CD14-positive monocyte (primary cell): ENCODE data around the gene ZNF688. TPM values are rescaled to one million over a fixed set of nuclear protein-coding genes. Genes with fewer than 3 reads are reported as not detected.

Experiments used
- DNase-seq, 3 donors: peaks; one replicate each; pipeline ENCODE4 v3.0.0-alpha.2; 2011 to 2022
- H2AFZ ChIP-seq: 2 replicates; pipeline ENCODE4 v1.6.0; 2012; ENCODE audit warnings: mild to moderate bottlenecking, low read depth, low read length, inconsistent platforms; ENCODE audit not compliant: insufficient read depth, poor library complexity, severe bottlenecking
- H3K27ac ChIP-seq, 2 donors: 1 replicate in 1 of 2; 2 replicates in 1 of 2; pipeline ENCODE4 v1.5.1; 2012 to 2013; ENCODE audit warnings: low read length in 2 of 2, control low read depth in 1 of 2, inconsistent platforms in 1 of 2, low read depth in 1 of 2, mild to moderate bottlenecking in 1 of 2
- H3K27me3 ChIP-seq, 2 donors: one replicate each; pipeline versions ENCODE4 v1.6.0 to v1.6.1; 2011 to 2013; ENCODE audit warnings: low read length in 2 of 2; ENCODE audit not compliant: control insufficient read depth in 2 of 2, insufficient read depth in 2 of 2
- H3K36me3 ChIP-seq, 2 donors: replicated peaks in 1 of 2; 1 replicate in 1 of 2; 2 replicates in 1 of 2; pipeline versions ENCODE4 v1.5.1 to v1.6.1; 2012 to 2013; ENCODE audit warnings: low read length in 2 of 2, control low read depth in 1 of 2, inconsistent platforms in 1 of 2, mild to moderate bottlenecking in 1 of 2; ENCODE audit not compliant: insufficient read depth in 2 of 2, control insufficient read depth in 1 of 2
- H3K4me1 ChIP-seq, 2 donors: 1 replicate in 1 of 2; 2 replicates in 1 of 2; pipeline versions ENCODE4 v1.5.1 to v1.6.1; 2012 to 2013; ENCODE audit warnings: low read length in 2 of 2, control low read depth in 1 of 2, inconsistent platforms in 1 of 2, mild to moderate bottlenecking in 1 of 2, moderate library complexity in 1 of 2; ENCODE audit not compliant: insufficient read depth in 2 of 2, control insufficient read depth in 1 of 2
- H3K4me2 ChIP-seq: replicated peaks from 2 replicates; pipeline ENCODE3; 2012; ENCODE audit warnings: low read length, moderate library complexity, mild to moderate bottlenecking; ENCODE audit not compliant: poor library complexity, severe bottlenecking; ENCODE audit errors: extremely low read depth
- H3K4me3 ChIP-seq, 3 experiments: fragments of 200-600 bp in 1 of 3; sonication (generic) in 1 of 3; replicated peaks in 1 of 3; 1 replicate in 2 of 3; 2 replicates in 1 of 3; pipeline ENCODE4 v1.5.1; 2011 to 2013; ENCODE audit warnings: low read length in 3 of 3, mild to moderate bottlenecking in 3 of 3, control low read depth in 2 of 3, low read depth in 2 of 3, inconsistent platforms in 1 of 3, moderate library complexity in 1 of 3
- H3K79me2 ChIP-seq: 2 replicates; pipeline ENCODE4 v1.6.0; 2012; ENCODE audit warnings: mild to moderate bottlenecking, control low read depth, inconsistent platforms, low read length, moderate library complexity; ENCODE audit not compliant: insufficient read depth
- H3K9ac ChIP-seq: 2 replicates; pipeline ENCODE4 v1.6.0; 2017; ENCODE audit warnings: low read length, mild to moderate bottlenecking; ENCODE audit not compliant: insufficient read depth, poor library complexity, severe bottlenecking
- H3K9me3 ChIP-seq, 2 donors: replicated peaks in 1 of 2; 1 replicate in 1 of 2; 2 replicates in 1 of 2; pipeline versions ENCODE4 v1.5.1 to v1.6.1; 2012 to 2013; ENCODE audit warnings: low read length in 2 of 2, control low read depth in 1 of 2; ENCODE audit not compliant: control insufficient read depth in 1 of 2, insufficient read depth in 1 of 2
- H4K20me1 ChIP-seq: 2 replicates; pipeline ENCODE4 v1.6.0; 2012; ENCODE audit warnings: mild to moderate bottlenecking, low read length, control low read depth, moderate library complexity; ENCODE audit not compliant: insufficient read depth
- H3K27ac Mint-ChIP-seq, 7 donors: one replicate each; pipeline ENCODE4 v1.8.0; 2020; ENCODE audit warnings: mild to moderate bottlenecking in 7 of 7, mixed read lengths in 7 of 7, moderate library complexity in 6 of 7, inconsistent platforms in 2 of 7
- H3K27me3 Mint-ChIP-seq, 3 donors: one replicate each; pipeline ENCODE4 v1.8.0; 2021 to 2022; ENCODE audit warnings: low read depth in 3 of 3, mild to moderate bottlenecking in 3 of 3, mixed read lengths in 3 of 3, moderate library complexity in 3 of 3, inconsistent platforms in 1 of 3
- H3K36me3 Mint-ChIP-seq, 2 donors: one replicate each; pipeline ENCODE4 v1.8.0; 2020; ENCODE audit warnings: mixed read lengths in 2 of 2, inconsistent platforms in 1 of 2, mild to moderate bottlenecking in 1 of 2
- H3K4me1 Mint-ChIP-seq: one replicate; pipeline ENCODE4 v1.8.0; 2020; ENCODE audit warnings: mild to moderate bottlenecking, mixed read lengths
- H3K4me3 Mint-ChIP-seq, 2 donors: one replicate each; pipeline ENCODE4 v1.8.0; 2020; ENCODE audit warnings: mild to moderate bottlenecking in 2 of 2, mixed read lengths in 2 of 2, moderate library complexity in 1 of 2
- H3K9me3 Mint-ChIP-seq, 7 donors: one replicate each; pipeline ENCODE4 v1.8.0; 2020 to 2022; ENCODE audit warnings: mixed read lengths in 7 of 7, mild to moderate bottlenecking in 6 of 7, moderate library complexity in 6 of 7, inconsistent platforms in 2 of 7
- WGBS: methylation state at CpG from one replicate; pipeline ENCODE4 v1.1.5; 2013; ENCODE audit warnings: missing lambda C conversion rate; ENCODE audit not compliant: insufficient coverage; 5-methylcytosine and 5-hydroxymethylcytosine counted together
- intact Hi-C, 2 donors: fragments of 100-400 bp; cut with micrococcal nuclease; formaldehyde crosslinking; loops; one replicate each; pipeline versions ENCODE4 v1.15.0 to v1.15.1; 2023
- polyA plus RNA-seq, 3 donors: library from polyadenylated mRNA; depleted of rRNA in 1 of 3; unstranded in 2 of 3; stranded (reverse) in 1 of 3; fragments of 300-500 nt in 2 of 3; fragments of >200 nt in 1 of 3; fragmentation: Illumina TruSeq in 2 of 3; gene quantifications; 1 replicate in 2 of 3; 2 replicates in 1 of 3; pipeline ENCODE4 v1.2.3, GENCODE V29; 2012 to 2021
- TF ChIP-seq, protein P1 (sequence below): fragments of 200-600 bp; IDR thresholded peaks from one replicate; pipeline ENCODE4 v1.8.0; 2022; ENCODE audit warnings: antibody characterized with exemption, mild to moderate bottlenecking

ZNF688 gene
- polyA plus RNA-seq, 3 donors: 10.3 to 24.1 (median 18.9) TPM

DNA sequence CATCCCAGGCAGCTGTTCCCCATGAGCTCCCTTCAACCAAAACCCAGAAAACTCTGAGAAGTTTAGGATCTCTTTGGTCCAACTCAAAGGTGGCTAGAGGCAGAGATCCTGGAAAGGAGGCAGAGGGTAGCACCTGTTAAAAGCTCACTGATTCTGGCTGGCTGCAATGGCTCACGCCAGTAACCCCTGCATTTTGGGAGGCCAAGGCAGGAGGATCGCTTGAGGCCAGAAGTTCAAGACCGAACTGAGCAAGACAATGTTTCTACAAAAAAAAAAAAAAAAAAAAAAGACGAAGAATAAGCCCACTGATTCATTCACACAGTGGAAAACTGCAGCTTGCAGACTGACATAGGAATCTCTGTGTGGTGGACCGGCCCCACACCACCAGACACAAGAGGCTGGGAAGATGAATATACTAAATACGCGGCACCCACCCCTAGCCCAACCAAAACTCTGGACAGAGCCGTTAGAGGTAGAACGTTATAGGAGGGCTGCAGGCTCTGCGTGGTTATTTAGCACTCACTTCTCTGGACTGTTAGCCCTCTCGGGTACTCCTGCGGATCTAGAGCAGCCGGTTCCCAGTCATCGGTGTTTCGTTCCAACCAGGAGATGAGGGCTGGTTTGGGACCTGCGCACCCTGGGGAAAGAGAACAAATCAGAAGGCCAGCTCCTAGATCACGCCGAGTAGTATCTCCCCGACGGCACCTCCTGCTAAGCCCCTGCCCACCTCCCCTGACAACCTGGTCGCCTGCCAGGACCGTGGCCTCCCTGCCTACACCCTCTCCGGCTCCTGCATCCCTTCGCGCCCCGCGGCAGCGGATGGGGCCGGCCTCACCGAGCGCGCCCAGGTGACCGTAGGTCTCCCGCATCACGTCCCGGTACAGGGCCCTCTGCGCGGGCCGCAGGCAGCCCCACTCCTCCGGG lies 37.8 kb upstream of the ZNF688 start:
- Mint-ChIP-seq H3K4me3 (peak overlapping the region; percentile 89 to 93), H3K9me3 (peaks cover 0 to 2% (median 0%) of the 10 kb centered on the region in 7 donors), H3K27ac (peak overlapping the region; percentile 46 to 94 (median 91)), H3K36me3 (peaks cover 20 to 35% of the 10 kb centered on the region in 2 donors), H3K27me3 (no peaks in the 10 kb centered on the region), H3K4me1 (peaks cover 54% of the 10 kb centered on the region)
- intact Hi-C loops: loop anchor here in 1 of 2 donors (5.0 kb wide), 1 partner anchor 82 kb away; the partner anchor contains the start of gene ZNF768
- Histone ChIP-seq H3K4me2 (peak overlapping the region; percentile 97), H3K27me3 (no peaks in the 10 kb centered on the region), H3K4me3 (peak overlapping the region; percentile 73 to 86 (median 80)), H3K79me2 (peaks cover 49% of the 10 kb centered on the region), H3K9ac (peak overlapping the region; percentile 95), H3K27ac (peak overlapping the region; percentile 67 to 89), H3K4me1 (peaks cover 47 to 59% of the 10 kb centered on the region in 2 donors), H3K9me3 (no peaks in the 10 kb centered on the region), H3K36me3 (peaks cover 11 to 20% of the 10 kb centered on the region in 2 donors), H4K20me1 (no peaks in the 10 kb centered on the region), H2AFZ (peak overlapping the region; percentile 97)
- TF ChIP-seq, protein P1, sequence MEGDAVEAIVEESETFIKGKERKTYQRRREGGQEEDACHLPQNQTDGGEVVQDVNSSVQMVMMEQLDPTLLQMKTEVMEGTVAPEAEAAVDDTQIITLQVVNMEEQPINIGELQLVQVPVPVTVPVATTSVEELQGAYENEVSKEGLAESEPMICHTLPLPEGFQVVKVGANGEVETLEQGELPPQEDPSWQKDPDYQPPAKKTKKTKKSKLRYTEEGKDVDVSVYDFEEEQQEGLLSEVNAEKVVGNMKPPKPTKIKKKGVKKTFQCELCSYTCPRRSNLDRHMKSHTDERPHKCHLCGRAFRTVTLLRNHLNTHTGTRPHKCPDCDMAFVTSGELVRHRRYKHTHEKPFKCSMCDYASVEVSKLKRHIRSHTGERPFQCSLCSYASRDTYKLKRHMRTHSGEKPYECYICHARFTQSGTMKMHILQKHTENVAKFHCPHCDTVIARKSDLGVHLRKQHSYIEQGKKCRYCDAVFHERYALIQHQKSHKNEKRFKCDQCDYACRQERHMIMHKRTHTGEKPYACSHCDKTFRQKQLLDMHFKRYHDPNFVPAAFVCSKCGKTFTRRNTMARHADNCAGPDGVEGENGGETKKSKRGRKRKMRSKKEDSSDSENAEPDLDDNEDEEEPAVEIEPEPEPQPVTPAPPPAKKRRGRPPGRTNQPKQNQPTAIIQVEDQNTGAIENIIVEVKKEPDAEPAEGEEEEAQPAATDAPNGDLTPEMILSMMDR: no peak
- no peak for DNase-seq
- under 1% methylated on average over 31 of the region's 40 CpGs for WGBS

DNA sequence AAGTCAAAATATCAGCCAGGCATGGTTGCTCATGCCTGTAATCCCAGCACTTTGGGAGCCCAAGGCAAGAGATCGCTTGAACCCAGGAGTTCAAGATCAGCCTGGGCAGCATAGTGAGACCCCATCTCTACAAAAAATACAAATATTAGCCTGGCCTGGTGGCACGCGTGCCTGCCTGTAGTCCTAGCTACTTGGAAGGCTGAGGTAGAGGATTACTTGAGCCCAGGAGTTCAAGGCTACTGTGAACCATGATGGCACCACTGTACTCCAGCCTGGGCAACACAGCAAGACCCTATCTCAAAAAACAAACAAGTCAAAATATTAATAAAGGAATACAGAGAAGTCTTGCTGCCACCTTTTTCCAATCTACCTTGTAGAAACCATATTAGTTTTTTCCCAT lies 34.5 kb upstream of the ZNF688 start:
- Mint-ChIP-seq H3K4me3 (no peak overlapping the region), H3K36me3 (peaks cover 30 to 48% of the 10 kb centered on the region in 2 donors), H3K27me3 (peaks cover 0 to 2% (median 0%) of the 10 kb centered on the region in 3 donors), H3K4me1 (peaks cover 69% of the 10 kb centered on the region), H3K27ac (peak overlapping the region in 4 of 7 donors; percentile 15 to 90 (median 77)), H3K9me3 (no peaks in the 10 kb centered on the region)
- Histone ChIP-seq H3K36me3 (peaks cover 19 to 30% of the 10 kb centered on the region in 2 donors), H3K9ac (no peak overlapping the region), H3K4me2 (no peak overlapping the region), H3K27me3 (no peaks in the 10 kb centered on the region), H3K9me3 (no peaks in the 10 kb centered on the region), H3K4me1 (peaks cover 66 to 75% of the 10 kb centered on the region in 2 donors), H3K4me3 (no peak overlapping the region), H4K20me1 (peaks cover 8% of the 10 kb centered on the region), H2AFZ (no peak overlapping the region), H3K27ac (peak overlapping the region in 1 of 2 donors; percentile 38), H3K79me2 (peaks cover 57% of the 10 kb centered on the region)
- 100% methylated on average over 1 of the region's 3 CpGs for WGBS
- no peak for DNase-seq
- TF ChIP-seq, protein P1: no peak
- intact Hi-C loops: loop anchor here in 1 of 2 donors (5.0 kb wide), 1 partner anchor 79 kb away; the partner anchor contains the start of gene ZNF768
